Measurements from ENCODE around the gene CACNA2D4. TPM values are rescaled to one million over a fixed set of nuclear protein-coding genes. Genes with fewer than 3 reads are reported as not detected.

Gene CACNA2D4
- total RNA-seq, 1 donor from 2014 or later, result 0.58 TPM

- DNase-seq (ENCODE audit: low read depth), result no peak
- peaks cover 56% of the 10 kb centered on the region for H3K27me3 ChIP-seq (ENCODE audit: control insufficient read depth, insufficient read depth, low read length)
- TF ChIP-seq CTCF (IDR thresholded peaks at IDR 0.05; ENCODE audit: insufficient read depth, low read length, poor library complexity, severe bottlenecking), result no peak
- H3K36me3 ChIP-seq (ENCODE audit: control insufficient read depth, insufficient read depth, low read length), result no peaks in the 10 kb centered on the region
- H3K4me3 ChIP-seq (ENCODE audit: low read depth, low read length), result no peak overlapping the region
Measured at GRCh38 chr12:1838994-1839365, 79.5 kb downstream of the CACNA2D4 start.

- no peak for DNase-seq (ENCODE audit: low read depth)
- H3K27me3 ChIP-seq (ENCODE audit: control insufficient read depth, insufficient read depth, low read length), result peaks cover 53% of the 10 kb centered on the region
- no peak overlapping the region for H3K4me3 ChIP-seq (ENCODE audit: low read depth, low read length)
- H3K36me3 ChIP-seq (ENCODE audit: control insufficient read depth, insufficient read depth, low read length), result no peaks in the 10 kb centered on the region
- TF ChIP-seq CTCF (IDR thresholded peaks at IDR 0.05; ENCODE audit: insufficient read depth, low read length, poor library complexity, severe bottlenecking), result no peak
Measured at GRCh38 chr12:1838205-1838993, 80.1 kb downstream of the CACNA2D4 start.

DNA sequence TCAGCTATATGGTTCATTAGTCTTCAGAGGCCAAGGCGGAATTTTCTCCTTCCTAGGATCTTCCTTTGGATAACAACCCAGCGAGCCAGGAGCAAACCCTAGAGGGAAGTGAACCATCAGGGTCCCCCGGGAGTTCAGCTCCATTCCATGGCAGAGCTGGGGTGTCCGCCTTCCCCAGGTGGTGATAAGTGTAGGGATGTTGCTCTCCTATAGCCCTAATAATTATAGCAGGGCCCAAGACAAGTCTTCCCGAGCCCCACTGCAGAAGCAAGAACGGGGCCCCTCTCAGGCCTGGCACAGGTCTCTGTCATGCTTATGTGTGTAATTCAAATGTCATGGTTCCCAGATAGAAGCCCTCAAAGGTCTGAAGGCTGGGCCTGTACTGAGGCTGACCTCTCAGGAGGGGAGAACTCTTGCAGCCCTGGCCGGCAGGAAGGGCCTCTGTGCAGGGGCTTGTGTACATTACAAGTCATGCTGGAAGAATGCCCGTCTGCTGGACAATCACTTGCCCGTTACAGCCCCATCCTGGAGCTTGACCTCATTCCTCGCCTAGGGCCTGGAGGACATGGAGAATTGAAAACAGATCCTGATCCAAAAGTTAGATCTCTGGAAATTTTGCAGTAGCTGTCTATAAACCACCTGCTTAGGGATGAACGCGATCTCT is 80.8 kb downstream of the CACNA2D4 start:
- H3K27me3 ChIP-seq (ENCODE audit: control insufficient read depth, insufficient read depth, low read length), result peaks cover 51% of the 10 kb centered on the region
- no peak for TF ChIP-seq CTCF (IDR thresholded peaks at IDR 0.05; ENCODE audit: insufficient read depth, low read length, poor library complexity, severe bottlenecking)
- H3K4me3 ChIP-seq (ENCODE audit: low read depth, low read length), result no peak overlapping the region
- H3K36me3 ChIP-seq (ENCODE audit: control insufficient read depth, insufficient read depth, low read length), result no peaks in the 10 kb centered on the region
- DNase-seq (ENCODE audit: low read depth), result no peak

GRCh38 chr12:1836854-1837421 is 81.5 kb downstream of the CACNA2D4 start:
- no peak for DNase-seq (ENCODE audit: low read depth)
- H3K4me3 ChIP-seq (ENCODE audit: low read depth, low read length), result no peak overlapping the region
- TF ChIP-seq CTCF (IDR thresholded peaks at IDR 0.05; ENCODE audit: insufficient read depth, low read length, poor library complexity, severe bottlenecking), result no peak
- peaks cover 48% of the 10 kb centered on the region for H3K27me3 ChIP-seq (ENCODE audit: control insufficient read depth, insufficient read depth, low read length)
- H3K36me3 ChIP-seq (ENCODE audit: control insufficient read depth, insufficient read depth, low read length), result no peaks in the 10 kb centered on the region

- Histone ChIP-seq H3K36me3 (ENCODE audit: control insufficient read depth, insufficient read depth, low read length) (no peaks in the 10 kb centered on the region), H3K27me3 (ENCODE audit: control insufficient read depth, insufficient read depth, low read length) (peaks cover 46% of the 10 kb centered on the region)
- no peak for TF ChIP-seq CTCF (IDR thresholded peaks at IDR 0.05; ENCODE audit: insufficient read depth, low read length, poor library complexity, severe bottlenecking)
Measured at GRCh38 chr12:1836241-1836803, 82.1 kb downstream of the CACNA2D4 start.

More at GRCh38 chr12:1836241-1836803, 82.1 kb downstream of the CACNA2D4 start:
- no peak for DNase-seq (ENCODE audit: low read depth)
- no peak overlapping the region for H3K4me3 ChIP-seq (ENCODE audit: low read depth, low read length)
